Measurements from ENCODE around the gene CDC42SE2.

GRCh38 chr5:131386779-131387178, 122.9 kb downstream of the CDC42SE2 start:
- TF ChIP-seq CTCF (IDR thresholded peaks at IDR 0.05) (no peak), POLR2A (IDR thresholded peaks at IDR 0.05) (no peak)

Measured in right lobe of liver (tissue), 4 donors.